SK-N-SH treated with all-trans-retinoic acid at 6 μM for 48 hours (cell line): Measurements from ENCODE around the gene NDUFAF2.

ENCODE experiments used
- ARNTL ChIP-seq: fragments of 450-650 bp; formaldehyde crosslinking; IDR thresholded peaks from 2 replicates; pipeline ENCODE4 v1.5.0; 2020; ENCODE audit warnings: low read depth, mild to moderate bottlenecking, moderate library complexity, borderline replicate concordance
- CSDC2 ChIP-seq: fragments of 250-450 bp; sonication (Bioruptor Pico); IDR thresholded peaks from 2 replicates; pipeline ENCODE4 v1.5.0; 2020; ENCODE audit warnings: mild to moderate bottlenecking, moderate library complexity
- RARB ChIP-seq: fragments of 250-450 bp; sonication (Bioruptor Pico); IDR thresholded peaks from 2 replicates; pipeline ENCODE4 v1.8.0; 2021; ENCODE audit warnings: mild to moderate bottlenecking, moderate library complexity
- SNAI2 ChIP-seq: fragments of 250-450 bp; sonication (Bioruptor Pico); IDR thresholded peaks from 2 replicates; pipeline ENCODE4 v1.5.0; 2020; ENCODE audit warnings: mild to moderate bottlenecking, moderate library complexity
- TOX ChIP-seq: fragments of 250-450 bp; sonication (Bioruptor Pico); IDR thresholded peaks from 2 replicates; pipeline ENCODE4 v1.8.0; 2021; ENCODE audit warnings: mild to moderate bottlenecking, moderate library complexity, borderline replicate concordance
- TSHZ2 ChIP-seq: fragments of 250-450 bp; sonication (Bioruptor Pico); IDR thresholded peaks from 2 replicates; pipeline ENCODE4 v1.5.0; 2020; ENCODE audit warnings: mild to moderate bottlenecking, moderate library complexity
- ZFP3 ChIP-seq: fragments of 250-450 bp; sonication (Bioruptor Pico); IDR thresholded peaks from 2 replicates; pipeline ENCODE4 v1.5.0; 2020; ENCODE audit warnings: mild to moderate bottlenecking, moderate library complexity
- ZFP30 ChIP-seq: fragments of 450-650 bp; formaldehyde crosslinking; IDR thresholded peaks from 2 replicates; pipeline ENCODE4 v1.5.0; 2022; ENCODE audit warnings: mild to moderate bottlenecking, moderate library complexity
- ZNF565 ChIP-seq: fragments of 450-650 bp; formaldehyde crosslinking; conservative IDR thresholded peaks from 2 replicates; pipeline ENCODE4 v1.5.0; 2020; ENCODE audit warnings: low read depth, mild to moderate bottlenecking, moderate library complexity
- ZNF70 ChIP-seq: fragments of 450-650 bp; formaldehyde crosslinking; IDR thresholded peaks from 2 replicates; pipeline ENCODE4 v1.5.0; 2020; ENCODE audit warnings: mild to moderate bottlenecking, moderate library complexity
- TF ChIP-seq, protein P1 (sequence below): fragments of 250-450 bp; sonication (Bioruptor Pico); IDR thresholded peaks from 2 replicates; pipeline ENCODE4 v1.8.0; 2020; ENCODE audit warnings: mild to moderate bottlenecking, moderate library complexity, borderline replicate concordance
- TF ChIP-seq, protein P2 (sequence below): fragments of 250-450 bp; sonication (Bioruptor Pico); IDR thresholded peaks from 2 replicates; pipeline ENCODE4 v1.5.1; 2020; ENCODE audit warnings: low read depth, mild to moderate bottlenecking, moderate library complexity

DNA sequence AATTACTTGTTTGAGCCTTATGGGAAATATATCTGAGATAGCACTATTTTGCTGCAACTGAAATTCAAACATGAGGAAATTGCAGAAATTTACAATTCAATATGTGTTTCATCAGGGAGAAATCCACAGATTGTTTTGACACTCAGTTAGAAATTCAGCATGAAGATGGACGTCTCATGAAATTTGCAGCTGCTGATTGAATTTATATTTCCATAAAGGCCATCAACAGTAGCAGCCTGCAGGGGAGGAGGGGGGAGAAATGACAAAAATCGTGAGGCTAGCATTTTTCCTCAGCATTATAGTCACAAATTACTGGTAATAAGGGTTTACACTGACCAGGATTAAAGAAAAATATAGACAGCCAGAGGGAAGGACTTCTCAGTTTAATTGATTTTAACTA, 81.0 kb downstream of the NDUFAF2 start:
- no peak for TF ChIP-seq SNAI2 (CRISPR knock-in tag)
- no peak for TF ChIP-seq ZNF565 (CRISPR knock-in tag)
- TF ChIP-seq TOX (CRISPR knock-in tag), result no peak
- TF ChIP-seq ARNTL (CRISPR knock-in tag), result no peak
- TF ChIP-seq ZFP30, result no peak
- TF ChIP-seq ZNF70 (CRISPR knock-in tag), result no peak
- TF ChIP-seq, protein P1, sequence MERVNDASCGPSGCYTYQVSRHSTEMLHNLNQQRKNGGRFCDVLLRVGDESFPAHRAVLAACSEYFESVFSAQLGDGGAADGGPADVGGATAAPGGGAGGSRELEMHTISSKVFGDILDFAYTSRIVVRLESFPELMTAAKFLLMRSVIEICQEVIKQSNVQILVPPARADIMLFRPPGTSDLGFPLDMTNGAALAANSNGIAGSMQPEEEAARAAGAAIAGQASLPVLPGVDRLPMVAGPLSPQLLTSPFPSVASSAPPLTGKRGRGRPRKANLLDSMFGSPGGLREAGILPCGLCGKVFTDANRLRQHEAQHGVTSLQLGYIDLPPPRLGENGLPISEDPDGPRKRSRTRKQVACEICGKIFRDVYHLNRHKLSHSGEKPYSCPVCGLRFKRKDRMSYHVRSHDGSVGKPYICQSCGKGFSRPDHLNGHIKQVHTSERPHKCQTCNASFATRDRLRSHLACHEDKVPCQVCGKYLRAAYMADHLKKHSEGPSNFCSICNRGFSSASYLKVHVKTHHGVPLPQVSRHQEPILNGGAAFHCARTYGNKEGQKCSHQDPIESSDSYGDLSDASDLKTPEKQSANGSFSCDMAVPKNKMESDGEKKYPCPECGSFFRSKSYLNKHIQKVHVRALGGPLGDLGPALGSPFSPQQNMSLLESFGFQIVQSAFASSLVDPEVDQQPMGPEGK, result peak; percentile 40; the same call in 1 of the 2 replicates
- no peak for TF ChIP-seq CSDC2 (CRISPR knock-in tag)
- TF ChIP-seq ZFP3, result no peak
- TF ChIP-seq RARB (CRISPR knock-in tag), result no peak
- peak; percentile 61; the same call in 1 of the 2 replicates for TF ChIP-seq TSHZ2 (CRISPR knock-in tag)
- TF ChIP-seq, protein P2, sequence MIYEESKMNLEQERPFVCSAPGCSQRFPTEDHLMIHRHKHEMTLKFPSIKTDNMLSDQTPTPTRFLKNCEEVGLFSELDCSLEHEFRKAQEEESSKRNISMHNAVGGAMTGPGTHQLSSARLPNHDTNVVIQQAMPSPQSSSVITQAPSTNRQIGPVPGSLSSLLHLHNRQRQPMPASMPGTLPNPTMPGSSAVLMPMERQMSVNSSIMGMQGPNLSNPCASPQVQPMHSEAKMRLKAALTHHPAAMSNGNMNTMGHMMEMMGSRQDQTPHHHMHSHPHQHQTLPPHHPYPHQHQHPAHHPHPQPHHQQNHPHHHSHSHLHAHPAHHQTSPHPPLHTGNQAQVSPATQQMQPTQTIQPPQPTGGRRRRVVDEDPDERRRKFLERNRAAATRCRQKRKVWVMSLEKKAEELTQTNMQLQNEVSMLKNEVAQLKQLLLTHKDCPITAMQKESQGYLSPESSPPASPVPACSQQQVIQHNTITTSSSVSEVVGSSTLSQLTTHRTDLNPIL, result no peak
